Limb (tissue), 2 donors: ENCODE data around the gene IRAK3.
"Not testable (repeated sequence)": the region's sequence is repeated elsewhere in the genome, so short reads cannot be mapped to it uniquely, and the experiment has no call there.

Experiments
- DNase-seq, 2 donors: peaks; one replicate each; pipeline ENCODE4 v3.0.0-alpha.2; 2016; ENCODE audit errors: extremely low spot score in 2 of 2

Gene IRAK3

GRCh38 chr12:66301944-66302826 lies 113.2 kb downstream of the IRAK3 start, which contains the start of gene HELB:
Gene HELB, plus strand, starts transcription at chr12:66302493. Its CDS starts 111 bp downstream, at chr12:66302604.
- DNase-seq = peak; percentile 96 to 99

DNA sequence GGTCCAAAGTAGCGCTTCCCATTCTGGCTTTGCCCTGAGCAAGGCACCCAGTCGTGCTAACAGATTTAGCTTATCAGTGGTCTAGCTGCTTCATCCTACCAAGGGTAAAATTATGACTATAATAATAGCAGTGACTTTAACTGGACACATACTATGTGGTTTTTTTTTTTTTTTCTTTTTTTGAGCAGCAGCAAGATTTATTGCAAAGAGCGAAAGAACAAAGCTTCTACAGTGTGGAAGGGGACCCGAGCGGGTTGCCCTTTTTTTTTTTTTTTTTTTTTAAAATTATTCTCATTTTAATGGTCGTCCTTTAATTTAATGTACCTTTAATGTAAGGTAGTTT lies 113.8 kb downstream of the IRAK3 start:
- no peak for DNase-seq

DNA sequence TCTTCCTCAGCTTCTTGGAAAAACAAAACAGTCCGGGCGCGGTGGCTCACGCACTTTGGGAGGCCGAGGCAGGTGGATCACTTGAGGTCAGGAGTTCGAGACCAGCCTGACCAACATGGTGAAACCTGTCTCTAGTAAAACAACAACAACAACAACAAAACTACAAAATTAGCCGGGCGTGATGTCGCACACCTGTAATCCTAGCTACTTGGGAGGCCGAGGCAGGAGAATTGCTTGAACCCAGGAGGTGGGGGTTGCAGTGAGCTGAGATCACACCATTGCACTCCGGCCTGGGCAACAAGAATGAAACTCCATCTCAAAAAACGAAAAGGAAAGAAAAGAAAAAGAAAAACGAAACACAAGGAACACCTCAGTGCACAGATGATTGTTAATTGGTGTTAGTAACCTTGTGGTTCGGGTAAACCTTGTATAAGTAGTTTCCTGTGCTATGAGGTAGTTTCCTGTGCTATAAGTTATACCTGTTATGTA lies 114.3 kb downstream of the IRAK3 start:
- DNase-seq = not testable (repeated sequence)
